HCEC 1CT (cell line): ENCODE results near the gene COL9A1.

ENCODE experiments used
- DNase-seq: peaks from one replicate; pipeline ENCODE4 v3.0.0-alpha.2; 2017

COL9A1 gene

DNA sequence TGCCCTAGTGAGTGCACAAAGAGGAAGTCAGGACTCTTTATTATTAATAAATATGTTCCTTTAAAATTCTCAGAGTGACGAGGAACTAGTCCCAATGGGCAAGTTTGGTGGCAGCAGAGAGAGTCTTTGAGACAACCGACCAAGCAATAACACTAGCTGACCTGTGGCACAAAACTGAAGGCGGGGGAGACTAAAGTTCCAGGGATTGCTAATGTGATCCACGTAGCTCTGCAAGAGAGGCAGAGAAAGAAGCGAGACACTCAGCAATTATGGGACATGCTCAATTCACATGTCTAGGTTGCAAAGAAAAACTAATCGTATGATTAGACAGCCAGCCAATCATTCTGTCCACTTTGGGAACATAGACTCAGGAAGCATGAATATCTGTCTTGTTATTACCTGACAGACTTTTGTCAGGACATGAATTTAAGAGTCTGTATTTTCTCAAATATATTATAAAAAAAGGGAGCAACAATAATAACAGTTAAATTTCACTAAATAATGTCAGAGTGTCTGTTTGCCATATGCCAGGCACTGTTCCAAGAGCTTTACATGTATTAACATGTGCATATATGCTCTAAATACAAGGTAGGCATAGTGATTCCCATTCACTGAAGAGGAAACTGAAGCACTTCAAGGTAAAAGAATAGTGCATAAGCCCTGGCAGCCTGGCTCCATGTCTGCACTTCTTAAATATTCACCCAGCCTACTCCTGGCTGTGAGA, 81.0 kb downstream of the COL9A1 start:
- DNase-seq, result no peak

DNA sequence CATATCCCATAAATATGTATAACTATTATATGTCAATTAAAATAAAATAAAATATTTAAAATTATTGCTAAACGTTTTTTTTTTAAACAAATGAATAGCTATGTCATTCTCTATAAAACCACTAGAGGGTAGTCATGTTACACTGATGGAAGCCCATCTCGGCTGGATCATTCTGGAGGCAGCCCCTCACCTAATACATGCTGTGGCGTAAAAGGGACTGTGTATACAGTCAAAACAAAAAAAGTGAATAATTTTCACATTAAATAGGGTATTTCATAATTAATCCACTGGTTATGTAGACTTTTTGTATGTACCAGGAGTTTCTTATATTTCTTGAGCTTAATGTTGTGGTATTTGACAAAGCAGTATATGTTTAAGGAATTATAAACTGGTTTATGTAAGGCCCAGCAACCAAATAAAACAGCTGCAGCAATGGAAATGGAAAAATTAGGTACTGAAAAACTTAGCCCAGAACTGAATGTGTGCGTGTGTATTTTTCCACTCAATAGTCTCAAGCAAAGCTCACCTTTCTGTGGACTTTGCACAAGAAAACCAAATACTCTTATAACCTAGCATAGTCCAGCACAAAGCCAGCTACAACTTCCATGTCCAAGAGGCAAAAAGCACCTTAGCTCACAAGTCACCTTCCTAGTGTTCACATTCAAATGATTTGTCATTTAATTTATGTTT, 81.7 kb downstream of the COL9A1 start:
- peak; percentile 27 for DNase-seq

DNA sequence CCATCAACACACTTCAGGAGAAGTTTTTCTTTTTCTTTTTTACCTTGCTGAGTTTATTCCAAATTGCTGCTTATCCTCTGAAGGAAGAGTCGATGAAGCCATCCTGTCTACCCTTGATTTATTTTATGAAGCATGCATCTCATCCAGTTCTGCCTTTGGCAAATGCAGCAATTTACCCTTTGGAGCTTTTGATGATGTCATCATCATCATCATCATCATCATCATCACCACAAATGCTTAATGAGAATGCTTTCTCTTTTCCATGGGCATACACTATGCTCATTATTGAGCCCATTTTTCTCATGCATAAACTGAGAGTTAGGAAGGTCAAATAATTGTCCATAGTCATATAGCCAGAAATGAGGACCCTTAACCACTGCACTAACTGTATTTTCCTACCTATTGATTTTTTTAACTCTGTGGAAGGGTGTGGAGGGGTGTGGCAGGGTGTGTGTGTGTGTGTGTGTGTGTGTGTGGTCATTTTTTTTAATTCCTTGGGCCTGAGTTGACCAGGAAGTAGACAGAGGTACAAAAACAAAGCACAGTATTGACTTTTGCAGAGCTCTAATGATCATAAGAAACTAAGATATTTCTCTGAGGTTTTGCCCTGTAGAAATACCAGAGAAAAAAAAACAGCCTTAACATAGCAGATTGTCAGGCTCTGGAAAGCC, 82.8 kb downstream of the COL9A1 start:
- DNase-seq, result no peak

DNA sequence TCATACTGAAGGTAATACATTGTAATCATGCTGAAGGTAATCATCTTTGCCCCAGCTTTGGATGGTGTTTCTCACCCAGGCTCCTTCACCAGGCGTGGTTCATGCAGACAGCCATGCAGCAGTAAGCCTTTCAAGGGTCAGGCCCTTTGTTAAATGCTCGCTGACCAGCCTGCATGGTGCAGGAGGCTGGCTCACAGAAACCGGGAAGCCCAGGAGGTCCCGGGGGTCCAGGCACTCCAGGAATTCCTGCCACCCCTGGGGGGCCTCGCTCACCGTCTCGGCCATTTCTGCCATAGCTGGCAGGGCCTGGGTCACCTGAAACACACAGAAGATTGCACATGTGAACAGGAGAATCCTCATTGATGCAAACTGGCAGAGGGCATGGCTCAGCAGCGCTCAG, 86.1 kb downstream of the COL9A1 start:
- no peak for DNase-seq

DNA sequence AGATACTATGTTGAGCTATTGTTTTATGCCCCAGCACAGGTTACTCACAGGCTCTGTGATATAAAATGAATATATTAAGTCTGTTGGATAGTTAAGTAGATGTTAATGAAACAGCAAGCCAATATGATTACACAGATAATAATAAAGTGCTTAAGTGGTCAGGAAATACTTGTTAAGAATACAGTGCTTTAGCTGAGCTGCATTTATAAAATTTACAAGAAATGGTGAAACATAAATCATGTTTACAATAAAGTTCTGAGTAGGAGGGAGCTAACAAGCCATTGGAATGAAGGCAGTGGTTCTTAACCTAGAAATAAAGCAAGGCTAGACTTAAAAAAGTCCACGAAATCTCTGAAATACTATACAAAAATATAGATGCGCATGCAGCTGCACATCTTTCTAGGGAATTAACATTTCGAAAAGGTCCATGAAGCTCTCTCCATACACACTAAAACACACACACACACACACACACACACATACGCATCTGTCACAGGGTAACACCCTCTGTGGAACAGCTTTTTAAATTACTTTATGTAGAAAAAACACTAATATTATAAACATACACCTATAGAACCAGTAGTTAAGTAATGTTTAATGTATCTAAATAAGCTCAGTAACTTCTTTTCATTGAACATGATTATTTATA, 87.3 kb downstream of the COL9A1 start:
- no peak for DNase-seq

DNA sequence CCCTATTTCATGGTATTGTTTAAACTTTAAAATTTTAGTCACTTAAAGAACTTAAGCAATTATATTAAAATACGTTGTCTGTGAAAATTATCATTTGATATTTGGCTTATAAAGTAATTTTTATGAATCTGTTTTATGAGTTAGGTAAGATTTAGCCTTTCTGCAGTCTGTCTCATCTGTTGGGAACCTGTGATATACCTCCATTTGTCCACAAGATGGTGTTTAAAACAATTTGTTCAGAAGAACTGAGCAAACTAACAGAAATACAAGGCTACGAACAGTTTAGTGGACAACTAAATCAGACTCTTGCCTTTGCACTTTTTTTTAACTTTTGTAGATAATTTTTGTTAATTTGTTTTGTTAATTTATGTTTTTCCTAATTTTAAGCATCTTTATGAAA, 92.4 kb downstream of the COL9A1 start:
- DNase-seq, result peak; percentile 5

DNA sequence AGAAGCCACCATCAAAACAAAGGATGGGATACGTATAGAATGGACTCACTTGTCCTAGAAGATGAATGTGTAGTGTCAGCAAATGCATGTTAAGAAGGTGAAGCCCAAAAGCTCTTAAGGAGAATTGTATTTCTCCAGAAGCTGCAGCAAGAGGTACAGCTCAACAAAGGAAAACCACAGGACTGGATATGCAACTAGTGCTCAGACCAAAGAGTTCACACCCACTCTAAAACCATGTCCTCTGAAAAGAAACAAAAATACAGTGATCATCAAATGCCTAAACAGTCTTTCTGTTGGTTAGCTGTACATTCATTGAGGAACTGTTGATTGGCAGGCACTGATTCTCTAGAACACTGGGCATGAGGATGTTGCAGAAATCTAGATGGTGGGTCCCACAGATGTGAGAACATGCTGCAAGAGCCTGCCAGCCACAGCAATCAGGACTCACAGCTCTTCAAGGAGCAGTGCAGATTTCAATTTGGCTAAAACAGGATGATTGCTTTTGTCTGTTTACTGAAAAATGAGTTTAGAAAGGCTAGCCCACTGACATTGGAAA, 94.6 kb downstream of the COL9A1 start:
- DNase-seq, result no peak

DNA sequence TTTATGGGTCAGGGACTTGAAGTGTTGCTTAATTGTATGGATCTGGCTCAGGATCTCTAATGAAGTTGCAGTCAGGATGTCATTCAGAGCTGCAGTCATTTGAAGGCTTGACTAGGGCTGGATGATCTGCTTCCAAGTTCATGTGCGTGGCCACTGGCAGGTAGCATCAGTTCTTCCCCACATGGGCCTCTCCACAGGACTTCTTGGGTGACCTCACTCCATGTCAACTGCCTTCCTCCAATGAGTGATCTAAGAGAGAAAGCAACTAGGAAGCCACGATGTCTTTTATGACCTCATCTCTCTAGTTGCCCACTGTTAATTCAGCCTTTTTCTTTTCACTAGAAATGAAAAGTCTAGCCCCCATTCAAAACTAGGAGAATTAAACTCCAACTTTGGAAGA, 104.1 kb downstream of the COL9A1 start:
- DNase-seq, result no peak

DNA sequence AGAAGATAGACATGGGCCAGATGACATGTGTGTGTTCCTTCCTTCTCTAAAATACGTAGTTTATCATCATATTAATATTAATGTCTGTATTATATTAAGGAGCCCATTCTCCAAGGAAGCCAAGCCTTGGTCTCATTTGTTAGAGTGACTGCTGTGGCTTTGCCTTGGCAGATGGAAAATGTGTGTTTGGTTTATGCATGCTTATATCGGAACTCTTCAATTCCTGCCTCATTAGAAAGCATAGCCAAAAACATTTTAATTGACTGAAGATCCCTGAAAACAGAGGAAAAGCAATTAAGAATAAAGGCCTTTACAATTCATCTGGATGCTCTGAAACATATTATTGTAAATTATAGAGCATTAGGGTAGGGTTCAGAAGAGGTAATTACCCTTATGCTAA, 106.4 kb downstream of the COL9A1 start:
- DNase-seq, result no peak

DNA sequence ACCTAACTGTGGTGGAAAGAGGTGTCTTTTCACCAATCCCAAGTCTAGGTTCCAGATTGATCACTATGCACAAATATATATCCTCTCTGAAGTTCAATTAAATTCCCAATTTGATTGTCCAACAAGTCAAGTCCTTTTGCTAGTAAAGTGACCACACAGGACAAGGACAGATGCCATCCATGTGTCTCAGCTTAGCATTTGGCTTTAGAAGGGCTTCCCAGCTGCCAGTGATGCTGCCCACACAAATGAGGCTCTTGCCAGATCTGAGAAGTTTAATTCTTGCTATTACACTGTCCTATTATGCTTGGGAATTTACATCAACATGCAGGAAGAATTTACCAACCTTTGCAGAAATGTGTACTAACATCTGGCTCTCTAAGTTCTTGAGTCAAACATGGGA, 108.5 kb downstream of the COL9A1 start:
- DNase-seq, result no peak

DNA sequence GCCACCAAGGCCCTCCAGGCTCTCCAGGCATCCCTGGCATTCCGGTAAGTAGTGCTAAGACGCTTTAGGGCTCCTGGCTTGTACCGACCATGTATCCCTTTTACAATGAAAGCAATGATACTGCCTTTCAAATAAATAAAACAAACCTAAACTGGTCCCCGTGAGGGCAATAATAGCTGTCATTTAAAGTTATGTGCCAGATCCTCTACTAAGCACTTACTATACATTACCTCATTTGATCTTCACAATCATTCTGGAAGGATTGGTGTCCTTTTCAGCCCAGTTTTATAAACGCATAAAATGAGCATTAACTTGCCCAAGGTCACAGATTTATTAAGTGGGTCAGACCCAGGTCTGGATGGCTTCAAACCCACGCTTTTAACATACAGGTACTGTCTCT, 114.7 kb downstream of the COL9A1 start:
- no peak for DNase-seq

DNA sequence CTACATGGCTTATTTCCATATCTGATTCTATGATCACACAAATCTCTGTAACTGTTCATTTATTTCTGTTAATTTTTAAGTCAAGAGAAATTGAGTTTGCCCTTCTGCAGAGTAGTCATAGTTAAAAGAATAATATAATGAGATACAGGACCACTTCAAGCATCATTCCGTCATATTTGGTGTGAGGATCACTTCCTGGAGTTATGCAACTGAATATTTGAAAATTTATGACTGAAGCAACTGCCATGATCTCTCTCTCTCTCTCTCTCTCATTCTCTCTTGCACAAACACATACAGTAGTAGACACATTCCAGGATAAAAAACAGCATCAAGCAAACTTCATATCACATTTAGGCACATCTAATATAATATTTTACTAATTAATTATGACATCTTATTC, 116.4 kb downstream of the COL9A1 start:
- DNase-seq, result no peak

DNA sequence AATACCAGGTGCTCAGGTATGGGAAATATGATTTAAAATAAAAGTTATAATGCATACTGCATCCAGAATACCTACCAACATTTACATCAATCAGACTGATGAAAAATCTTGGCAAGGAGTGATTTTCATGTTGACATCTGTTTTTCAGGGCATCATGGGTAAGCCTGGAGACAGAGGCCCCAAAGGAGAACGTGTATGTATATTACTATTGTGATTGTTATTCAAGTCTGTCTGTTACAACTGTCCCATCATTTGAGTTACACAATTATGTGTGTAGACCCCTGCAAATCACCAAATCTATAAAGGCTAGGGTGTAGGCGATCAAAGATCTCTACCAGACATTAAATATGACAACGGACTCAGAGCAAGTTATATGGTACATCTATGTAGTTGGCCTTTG, 118.2 kb downstream of the COL9A1 start:
- DNase-seq, result no peak

DNA sequence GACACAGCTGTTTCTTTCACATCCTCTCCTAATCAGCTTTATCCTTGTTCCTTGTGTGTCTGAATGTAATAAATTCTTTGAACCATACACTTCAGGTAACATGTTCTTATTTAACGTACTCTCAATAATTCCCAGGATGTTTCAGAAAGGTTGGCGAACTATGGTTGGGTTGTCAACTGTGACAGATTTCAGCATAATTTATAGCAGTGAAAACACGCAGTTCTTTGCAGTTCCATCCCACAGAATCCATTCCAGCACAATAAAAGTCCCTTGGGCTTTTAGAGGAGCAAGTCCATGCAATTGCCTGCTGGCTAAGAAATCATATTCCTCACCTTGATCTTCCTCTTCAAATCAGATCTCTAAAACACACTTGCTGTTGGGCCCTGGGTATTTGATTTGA, 119.3 kb downstream of the COL9A1 start:
- DNase-seq, result no peak

DNA sequence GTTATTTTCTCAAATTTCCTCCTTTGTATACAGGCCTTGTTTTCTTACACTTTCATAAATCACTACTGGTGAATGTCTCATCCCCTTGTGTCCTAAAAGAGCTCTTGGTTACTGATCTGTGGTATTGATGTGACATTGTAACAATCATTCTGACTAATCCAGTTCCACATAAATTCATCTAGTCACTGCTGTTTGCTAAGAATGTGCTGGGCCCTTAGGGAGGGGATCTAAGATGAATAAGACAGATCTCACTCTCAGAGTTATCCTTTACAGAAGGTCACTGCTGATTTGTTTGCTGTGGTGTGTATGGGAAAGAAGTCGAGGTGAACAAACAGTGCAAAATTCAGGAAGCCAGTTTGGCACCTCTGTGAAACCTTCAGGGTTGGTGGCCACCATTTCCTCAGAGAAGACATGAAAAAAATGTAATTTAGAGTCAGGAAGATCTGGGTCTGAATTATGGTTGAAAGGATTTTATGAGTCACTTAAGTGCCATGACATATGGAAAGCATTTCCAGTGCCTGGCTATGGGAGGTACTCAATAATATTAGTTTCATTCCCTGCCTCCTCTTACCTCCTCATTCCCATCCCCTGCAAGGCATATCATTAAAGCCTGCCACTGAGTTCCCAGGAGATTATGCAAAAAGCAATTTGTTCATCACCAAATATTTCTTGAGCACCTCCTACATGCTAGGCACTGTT, 121.8 kb downstream of the COL9A1 start:
- DNase-seq, result no peak

DNA sequence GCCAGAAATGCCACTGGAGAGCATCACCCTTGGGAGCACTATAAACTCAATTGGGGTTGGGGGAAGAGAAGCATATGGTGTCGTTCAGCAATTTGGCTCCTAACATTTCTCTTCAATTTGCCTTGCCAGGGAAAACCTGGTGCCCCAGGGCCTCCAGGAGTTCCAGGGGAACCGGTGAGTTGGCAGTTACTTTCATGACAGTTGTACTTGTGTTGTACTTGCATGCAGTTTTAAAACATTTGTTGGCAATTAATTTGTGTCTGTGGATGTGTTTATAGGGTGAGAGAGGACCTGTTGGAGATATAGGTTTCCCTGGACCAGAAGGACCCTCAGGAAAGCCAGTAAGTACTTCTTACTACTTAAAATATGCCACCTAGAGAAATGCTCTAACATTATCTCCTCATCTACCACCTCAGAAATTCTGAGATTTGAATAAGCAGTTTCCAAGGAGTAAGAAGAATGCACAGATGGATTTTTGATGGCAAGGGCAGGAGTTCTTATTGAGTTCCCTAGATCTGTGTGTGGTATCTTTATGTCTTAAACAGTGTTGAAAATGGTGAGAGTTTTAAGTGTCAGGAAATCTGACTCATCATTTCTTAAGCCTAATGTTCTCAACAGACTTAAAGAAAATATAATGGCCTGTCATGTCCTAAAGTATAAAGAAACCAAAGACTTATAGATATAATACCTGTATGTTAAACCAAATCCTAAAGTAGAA, 122.5 kb downstream of the COL9A1 start:
- DNase-seq, result no peak

DNA sequence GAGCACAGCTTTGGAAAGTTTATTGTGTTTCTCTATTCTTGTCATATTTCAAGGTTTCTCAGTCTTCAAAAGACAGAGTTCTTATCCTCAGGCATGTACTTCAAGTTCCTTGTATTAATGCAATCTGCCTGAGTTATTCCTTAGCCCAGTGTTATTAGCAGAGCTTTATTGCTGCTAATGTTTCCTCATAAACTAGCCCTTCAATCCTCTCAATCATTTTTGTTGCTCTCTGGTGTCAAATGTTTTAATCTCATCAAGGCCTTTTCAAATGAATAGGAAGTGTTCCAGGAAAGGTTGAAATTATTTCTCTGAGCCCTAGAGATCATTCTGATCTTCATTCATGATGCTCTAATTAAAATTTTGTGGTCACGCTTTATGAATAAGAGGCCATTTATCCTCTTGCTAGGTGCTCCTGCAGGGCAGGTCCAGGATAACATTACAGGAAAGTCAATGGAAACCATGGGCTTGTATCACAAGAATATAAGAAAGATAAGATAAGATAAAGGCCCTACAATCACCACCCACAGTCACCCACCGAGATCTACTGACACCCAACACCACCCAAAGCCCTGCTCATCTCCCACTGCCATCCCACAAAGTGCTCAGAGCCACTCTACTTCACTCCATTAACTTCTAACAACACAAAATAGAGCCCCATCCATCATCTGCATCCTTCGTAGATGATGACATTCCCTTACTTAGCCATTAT, 125.9 kb downstream of the COL9A1 start:
- no peak for DNase-seq

DNA sequence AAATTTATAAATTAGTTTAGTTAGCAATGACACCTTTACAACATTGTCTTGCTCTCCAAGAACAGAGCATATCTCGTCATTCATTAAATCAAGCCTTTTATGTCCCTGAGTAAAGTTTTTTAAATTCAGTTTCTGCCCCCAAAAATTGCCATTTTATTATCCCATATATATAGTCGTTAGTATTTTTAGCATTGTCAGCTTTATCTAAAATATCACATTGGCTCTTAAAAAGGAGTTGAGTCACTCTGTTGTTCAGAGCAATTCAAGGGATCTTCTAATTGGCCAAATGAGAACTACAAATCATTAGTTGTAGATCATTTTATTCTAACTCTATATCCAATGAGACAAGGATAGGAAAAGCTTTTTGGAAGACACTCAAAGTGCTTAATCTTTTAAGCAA, 127.1 kb downstream of the COL9A1 start:
- DNase-seq, result no peak

DNA sequence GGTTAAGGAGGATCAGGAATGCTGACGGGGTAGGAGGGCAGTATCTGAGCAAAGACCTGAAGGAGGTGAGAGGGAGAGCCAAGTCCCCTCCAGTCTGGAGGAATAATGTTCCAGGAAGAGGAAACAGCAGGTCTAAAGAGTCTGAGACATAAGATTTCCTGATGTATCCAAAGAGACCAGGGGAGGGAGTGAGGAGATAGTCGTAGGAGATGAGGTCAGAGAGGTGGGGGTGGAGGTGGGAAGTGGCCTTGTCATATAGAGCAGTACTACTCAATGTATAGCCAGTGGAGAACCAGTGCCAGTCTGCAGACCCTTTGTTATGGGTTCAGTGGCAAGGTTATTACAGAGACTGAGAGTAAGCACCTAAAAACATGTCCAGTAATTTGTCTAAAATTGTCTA, 130.6 kb downstream of the COL9A1 start:
- no peak for DNase-seq

DNA sequence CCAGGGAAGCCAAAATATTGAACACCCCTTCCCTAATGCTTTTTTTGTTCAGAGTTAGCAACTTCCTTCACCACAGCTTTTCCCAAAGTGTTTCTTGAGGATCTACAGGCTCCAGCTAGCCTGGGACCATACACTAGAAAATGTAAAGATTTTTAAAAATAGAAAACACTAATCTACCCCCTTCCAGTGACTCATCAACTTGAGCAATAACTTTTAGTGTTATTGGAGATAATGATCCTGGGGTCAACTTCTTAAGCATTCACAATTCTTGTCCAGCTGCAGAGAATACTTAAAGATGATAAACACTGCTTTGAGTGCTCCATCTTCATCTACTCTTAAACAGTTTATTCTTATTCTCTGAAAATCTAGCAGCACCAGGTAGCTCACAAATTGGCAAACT, 131.6 kb downstream of the COL9A1 start:
- no peak for DNase-seq

DNA sequence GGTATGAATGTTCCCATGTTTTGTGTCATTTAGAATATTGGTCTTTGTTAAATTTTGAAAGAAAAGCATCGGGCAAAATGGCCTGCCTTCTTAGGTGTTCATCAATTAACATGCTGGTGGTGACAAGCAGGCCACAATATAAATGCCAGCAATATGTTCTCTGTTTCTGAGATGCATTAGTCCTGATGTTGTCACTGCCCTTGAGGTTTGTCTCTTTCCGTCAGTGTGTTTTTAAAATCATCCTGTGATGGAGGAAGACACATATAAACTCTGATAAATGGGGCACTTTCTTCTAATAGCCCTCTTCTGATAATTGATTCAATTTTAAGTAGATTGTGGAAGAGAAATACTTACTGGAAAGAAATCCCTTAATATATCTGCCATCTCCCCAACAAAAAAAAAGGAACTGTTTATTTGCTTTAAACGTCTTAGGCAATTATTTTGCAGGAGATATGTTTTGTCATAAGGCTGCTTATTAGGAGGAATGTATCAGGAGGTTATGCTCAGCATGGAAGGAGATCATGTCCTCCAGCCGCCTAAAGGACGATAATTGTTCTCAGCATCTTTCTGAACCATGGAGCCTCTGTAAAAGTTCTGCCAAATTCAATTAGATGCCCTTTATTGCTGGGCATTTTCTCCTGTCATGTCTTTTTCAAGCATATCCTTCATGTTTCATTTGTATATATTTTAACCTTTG, 134.1 kb downstream of the COL9A1 start:
- DNase-seq, result no peak
